ENCODE measurements around the gene APOF. TPM values are rescaled to one million over a fixed set of nuclear protein-coding genes. Genes with fewer than 3 reads are reported as not detected.
A peak's percentile ranks its signal among the peaks of the same experiment; 100 is the strongest.

Gene APOF
- total RNA-seq, 1 experiment from 2014 or later, result not detected

- H3K27me3 Mint-ChIP-seq (ENCODE audit: unreplicated experiment), result no peaks in the 10 kb centered on the region
- H3K36me3 Mint-ChIP-seq (ENCODE audit: insufficient read depth, unreplicated experiment), result no peaks in the 10 kb centered on the region
- intact Hi-C loops (cut with micrococcal nuclease; ENCODE audit: unreplicated experiment), result no loop called here
- no TSS peak for BruUV-seq (replicated peaks)
- H3K27ac Mint-ChIP-seq (ENCODE audit: unreplicated experiment), result no peak overlapping the region
- TF ChIP-seq CTCF (IDR thresholded peaks at IDR 0.05; ENCODE audit: unreplicated experiment), result no peak
- peaks cover 8% of the 10 kb centered on the region for H3K4me1 Mint-ChIP-seq (ENCODE audit: low read depth, unreplicated experiment)
- peak; percentile 59 for DNase-seq
- no peaks in the 10 kb centered on the region for H3K9me3 Mint-ChIP-seq (ENCODE audit: low read depth, unreplicated experiment)
- CTCF ChIA-PET, result interaction anchor here (0.6 to 0.7 kb wide), 2 partner anchors 49 to 390 kb away, joined by 3 to 4 read pairs; no protein-coding TSS in a partner anchor
- H3K4me3 Mint-ChIP-seq (ENCODE audit: low read depth, unreplicated experiment), result no peak overlapping the region
These were observed 23.2 kb upstream of the APOF start for GRCh38 chr12:56385873-56386272.

- Mint-ChIP-seq H3K36me3 (ENCODE audit: insufficient read depth, unreplicated experiment) (no peaks in the 10 kb centered on the region), H3K27ac (ENCODE audit: unreplicated experiment) (no peak overlapping the region), H3K9me3 (ENCODE audit: low read depth, unreplicated experiment) (no peaks in the 10 kb centered on the region), H3K4me1 (ENCODE audit: low read depth, unreplicated experiment) (peaks cover 8% of the 10 kb centered on the region), H3K4me3 (ENCODE audit: low read depth, unreplicated experiment) (no peak overlapping the region), H3K27me3 (ENCODE audit: unreplicated experiment) (no peaks in the 10 kb centered on the region)
- CTCF ChIA-PET, result interaction anchor here (1.3 kb wide), 1 partner anchor 15 kb away, joined by 3 read pairs; no protein-coding TSS in a partner anchor
- TF ChIP-seq CTCF (IDR thresholded peaks at IDR 0.05; ENCODE audit: unreplicated experiment), result no peak
- BruUV-seq (replicated peaks), result no TSS peak
- intact Hi-C loops (cut with micrococcal nuclease; ENCODE audit: unreplicated experiment), result no loop called here
- DNase-seq, result no peak
These were observed 20.0 kb upstream of the APOF start for GRCh38 chr12:56382611-56383010.

DNA sequence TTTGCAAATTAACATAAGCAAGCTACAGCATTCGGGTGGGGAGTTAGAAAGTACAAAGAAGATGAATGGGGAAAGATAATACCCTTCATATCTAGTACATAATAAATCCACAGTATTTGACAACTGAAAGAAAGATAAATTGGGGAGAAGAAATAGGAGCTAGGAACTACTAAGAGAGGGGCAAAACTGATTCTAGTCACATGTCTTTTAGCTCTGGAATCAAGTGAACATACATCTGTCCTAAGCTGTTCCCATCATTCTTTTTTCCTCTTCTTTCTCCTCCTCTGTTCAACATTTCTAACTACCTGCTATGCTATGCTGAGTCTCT, 15.3 kb upstream of the APOF start:
- no peak for TF ChIP-seq CTCF (IDR thresholded peaks at IDR 0.05; ENCODE audit: unreplicated experiment)
- Mint-ChIP-seq H3K4me3 (ENCODE audit: low read depth, unreplicated experiment) (no peak overlapping the region), H3K9me3 (ENCODE audit: low read depth, unreplicated experiment) (peaks cover 5% of the 10 kb centered on the region), H3K27me3 (ENCODE audit: unreplicated experiment) (peaks cover 12% of the 10 kb centered on the region), H3K27ac (ENCODE audit: unreplicated experiment) (no peak overlapping the region), H3K36me3 (ENCODE audit: insufficient read depth, unreplicated experiment) (no peaks in the 10 kb centered on the region), H3K4me1 (ENCODE audit: low read depth, unreplicated experiment) (no peaks in the 10 kb centered on the region)
- BruUV-seq (replicated peaks), result no TSS peak
- no peak for DNase-seq
- CTCF ChIA-PET, result no interaction called here
- intact Hi-C loops (cut with micrococcal nuclease; ENCODE audit: unreplicated experiment), result no loop called here

GRCh38 chr12:56377310-56377988, 14.8 kb upstream of the APOF start:
- H3K9me3 Mint-ChIP-seq (ENCODE audit: low read depth, unreplicated experiment), result peaks cover 5% of the 10 kb centered on the region
- DNase-seq, result no peak
- TF ChIP-seq CTCF (IDR thresholded peaks at IDR 0.05; ENCODE audit: unreplicated experiment), result no peak
- H3K27ac Mint-ChIP-seq (ENCODE audit: unreplicated experiment), result no peak overlapping the region
- BruUV-seq (replicated peaks), result no TSS peak
- no peak overlapping the region for H3K4me3 Mint-ChIP-seq (ENCODE audit: low read depth, unreplicated experiment)
- no peaks in the 10 kb centered on the region for H3K36me3 Mint-ChIP-seq (ENCODE audit: insufficient read depth, unreplicated experiment)
- intact Hi-C loops (cut with micrococcal nuclease; ENCODE audit: unreplicated experiment), result no loop called here
- peaks cover 12% of the 10 kb centered on the region for H3K27me3 Mint-ChIP-seq (ENCODE audit: unreplicated experiment)
- no peaks in the 10 kb centered on the region for H3K4me1 Mint-ChIP-seq (ENCODE audit: low read depth, unreplicated experiment)
- CTCF ChIA-PET, result interaction anchor here (1.0 kb wide), 1 partner anchor 87 kb away, joined by 3 read pairs; no protein-coding TSS in a partner anchor
